Thyroid gland (tissue), 4 donors: ENCODE results near the gene CDK13.
"Not testable (repeated sequence)": the region's sequence is repeated elsewhere in the genome, so short reads cannot be mapped to it uniquely, and the experiment has no call there.

Source experiments
- POLR2A ChIP-seq, 2 donors: fragments of 450-650 bp; IDR thresholded peaks; one replicate each; pipeline ENCODE4 v1.6.1; 2017; ENCODE audit warnings: antibody characterized with exemption in 2 of 2, mild to moderate bottlenecking in 2 of 2, moderate library complexity in 1 of 2
- TF ChIP-seq, protein P1 (sequence below), 6 experiments: fragments of 200-600 bp in 3 of 6; fragments of 450-650 bp in 3 of 6; sonication (generic) in 3 of 6; IDR thresholded peaks; one replicate each; pipeline ENCODE4 v1.5.1; 2016 to 2019; ENCODE audit warnings: antibody characterized with exemption in 6 of 6, mild to moderate bottlenecking in 2 of 6, inconsistent platforms in 1 of 6, moderate library complexity in 1 of 6

DNA sequence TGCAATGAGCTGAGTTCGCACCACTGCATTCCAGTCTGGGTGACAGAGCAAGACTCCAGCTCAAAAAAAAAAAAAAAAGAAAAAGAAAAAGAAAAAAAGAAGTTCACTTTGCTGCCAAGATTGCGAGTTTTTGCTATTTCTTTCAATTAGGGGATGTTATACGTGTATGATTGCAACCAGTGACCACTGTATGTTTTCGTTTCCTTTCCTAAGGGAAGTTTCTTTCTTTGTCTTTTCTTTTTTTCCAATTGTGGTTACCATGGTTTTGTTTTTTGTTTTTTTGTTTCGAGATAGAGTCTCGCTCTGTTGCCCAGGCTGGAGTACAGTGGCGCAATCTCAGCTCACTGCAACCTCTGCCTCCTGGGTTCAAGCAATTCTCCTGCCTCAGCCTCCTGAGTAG, 168.1 kb downstream of the CDK13 start:
- TF ChIP-seq, protein P1, sequence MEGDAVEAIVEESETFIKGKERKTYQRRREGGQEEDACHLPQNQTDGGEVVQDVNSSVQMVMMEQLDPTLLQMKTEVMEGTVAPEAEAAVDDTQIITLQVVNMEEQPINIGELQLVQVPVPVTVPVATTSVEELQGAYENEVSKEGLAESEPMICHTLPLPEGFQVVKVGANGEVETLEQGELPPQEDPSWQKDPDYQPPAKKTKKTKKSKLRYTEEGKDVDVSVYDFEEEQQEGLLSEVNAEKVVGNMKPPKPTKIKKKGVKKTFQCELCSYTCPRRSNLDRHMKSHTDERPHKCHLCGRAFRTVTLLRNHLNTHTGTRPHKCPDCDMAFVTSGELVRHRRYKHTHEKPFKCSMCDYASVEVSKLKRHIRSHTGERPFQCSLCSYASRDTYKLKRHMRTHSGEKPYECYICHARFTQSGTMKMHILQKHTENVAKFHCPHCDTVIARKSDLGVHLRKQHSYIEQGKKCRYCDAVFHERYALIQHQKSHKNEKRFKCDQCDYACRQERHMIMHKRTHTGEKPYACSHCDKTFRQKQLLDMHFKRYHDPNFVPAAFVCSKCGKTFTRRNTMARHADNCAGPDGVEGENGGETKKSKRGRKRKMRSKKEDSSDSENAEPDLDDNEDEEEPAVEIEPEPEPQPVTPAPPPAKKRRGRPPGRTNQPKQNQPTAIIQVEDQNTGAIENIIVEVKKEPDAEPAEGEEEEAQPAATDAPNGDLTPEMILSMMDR (IDR thresholded peaks at IDR 0.05) = not testable (repeated sequence)
- TF ChIP-seq POLR2A (IDR thresholded peaks at IDR 0.05) = not testable (repeated sequence)
